GM21447 (cell line): ENCODE data around the gene PRPSAP1.

Experiments
- ATAC-seq: cut with Tn5 transposase; IDR thresholded peaks from one replicate; pipeline ENCODE4 v1.9.1; 2021; ENCODE audit not compliant: unreplicated experiment

The PRPSAP1 gene, protein sequence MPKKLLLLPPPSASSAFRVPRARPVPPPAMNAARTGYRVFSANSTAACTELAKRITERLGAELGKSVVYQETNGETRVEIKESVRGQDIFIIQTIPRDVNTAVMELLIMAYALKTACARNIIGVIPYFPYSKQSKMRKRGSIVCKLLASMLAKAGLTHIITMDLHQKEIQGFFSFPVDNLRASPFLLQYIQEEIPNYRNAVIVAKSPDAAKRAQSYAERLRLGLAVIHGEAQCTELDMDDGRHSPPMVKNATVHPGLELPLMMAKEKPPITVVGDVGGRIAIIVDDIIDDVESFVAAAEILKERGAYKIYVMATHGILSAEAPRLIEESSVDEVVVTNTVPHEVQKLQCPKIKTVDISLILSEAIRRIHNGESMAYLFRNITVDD

DNA sequence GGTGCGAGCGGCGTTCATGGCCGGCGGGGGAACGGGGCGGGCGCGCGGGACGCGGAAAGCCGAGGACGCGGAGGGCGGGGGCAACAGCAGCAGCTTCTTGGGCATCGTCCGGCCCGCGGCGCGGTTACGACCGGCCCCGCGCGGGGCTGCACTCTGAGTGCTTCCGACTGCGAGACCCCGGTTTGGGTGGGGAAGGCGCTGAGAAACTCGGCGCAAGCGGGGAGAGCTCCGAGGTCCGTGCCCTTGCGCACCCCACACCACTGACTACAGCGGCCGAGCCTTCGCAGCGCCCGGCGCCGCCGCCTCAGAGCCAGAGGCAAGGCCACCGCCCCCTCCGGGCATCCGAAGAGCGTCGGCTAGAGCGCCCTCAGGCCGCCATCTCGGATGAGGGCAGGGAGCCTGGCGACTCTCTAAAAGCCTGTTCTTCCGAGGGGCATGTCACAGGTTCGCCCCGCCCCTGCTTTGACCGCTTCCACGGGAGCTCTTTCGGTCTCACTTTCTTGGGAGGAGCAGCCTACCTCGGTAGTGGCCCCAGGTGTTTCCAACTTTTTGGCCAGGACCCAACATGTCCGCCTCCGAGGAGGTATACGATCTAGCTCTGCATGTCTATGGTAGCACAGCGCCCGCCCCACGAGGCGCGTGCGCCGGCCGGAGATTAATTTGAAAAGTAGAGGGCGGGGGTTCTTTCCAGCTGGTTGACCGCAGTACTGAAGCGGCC is at the start of gene PRPSAP1:
Gene PRPSAP1 (minus strand): TSS at position 318 of the 718 bp plus-strand sequence. CDS start 213 bp downstream, at position 105.
- ATAC-seq: peak; percentile 79

DNA sequence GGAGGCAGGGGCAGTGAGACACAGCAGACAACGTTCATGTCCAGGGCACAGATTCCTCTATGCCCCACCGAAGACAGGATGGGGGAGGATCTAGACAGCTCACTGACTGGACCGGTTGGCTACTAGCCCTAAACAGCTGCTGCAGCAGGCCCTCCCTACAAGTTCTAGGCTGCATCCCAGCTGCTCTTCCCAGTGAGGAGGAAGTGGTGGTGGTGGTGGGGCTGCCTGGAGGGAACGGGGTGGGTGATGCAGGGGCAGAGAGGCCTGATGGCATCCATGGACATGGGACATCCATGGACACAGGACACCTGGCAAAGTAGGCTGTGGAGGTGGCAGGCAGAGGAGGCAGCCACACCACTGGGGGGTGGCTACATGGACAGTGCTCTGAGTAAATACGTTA is 49.0 kb upstream of the PRPSAP1 start:
- no peak for ATAC-seq

GRCh38 chr17:76399175-76400172 is 45.8 kb upstream of the PRPSAP1 start:
- ATAC-seq: no peak

DNA sequence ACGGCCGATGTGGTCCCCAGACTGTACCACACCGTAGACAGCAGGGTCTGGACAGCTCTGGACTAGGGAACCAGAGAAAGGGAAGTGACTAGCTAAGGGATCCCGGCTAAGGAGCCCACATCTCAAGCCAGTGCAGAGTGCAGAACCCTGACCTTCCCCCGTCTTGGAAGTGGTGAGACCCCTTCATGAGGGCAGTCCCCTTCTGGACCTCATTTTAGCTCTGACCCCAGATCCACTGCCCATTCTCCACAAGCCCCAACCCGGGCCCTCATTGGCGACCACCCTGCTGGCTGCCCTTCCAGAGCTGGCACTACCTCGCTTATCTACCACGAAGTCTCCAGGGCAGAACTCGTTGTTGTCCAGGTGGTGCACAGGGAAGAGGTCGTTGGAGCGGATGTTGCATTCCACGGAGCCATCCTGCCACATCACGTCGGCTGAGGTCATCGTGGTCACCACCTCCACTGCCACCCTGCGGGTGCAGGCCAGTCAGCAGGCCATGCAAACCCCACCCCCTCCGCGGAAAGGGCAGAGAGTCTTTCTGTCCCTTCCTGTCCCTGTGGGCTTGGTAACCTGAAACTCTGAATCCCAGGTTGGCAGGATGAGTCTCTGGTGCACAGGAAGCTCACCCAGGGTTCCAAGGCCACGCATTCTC is 44.9 kb upstream of the PRPSAP1 start:
- ATAC-seq: no peak

GRCh38 chr17:76397687-76398522 is 44.2 kb upstream of the PRPSAP1 start:
- no peak for ATAC-seq

- no peak for ATAC-seq
These were observed 43.5 kb upstream of the PRPSAP1 start for GRCh38 chr17:76397184-76397583.

DNA sequence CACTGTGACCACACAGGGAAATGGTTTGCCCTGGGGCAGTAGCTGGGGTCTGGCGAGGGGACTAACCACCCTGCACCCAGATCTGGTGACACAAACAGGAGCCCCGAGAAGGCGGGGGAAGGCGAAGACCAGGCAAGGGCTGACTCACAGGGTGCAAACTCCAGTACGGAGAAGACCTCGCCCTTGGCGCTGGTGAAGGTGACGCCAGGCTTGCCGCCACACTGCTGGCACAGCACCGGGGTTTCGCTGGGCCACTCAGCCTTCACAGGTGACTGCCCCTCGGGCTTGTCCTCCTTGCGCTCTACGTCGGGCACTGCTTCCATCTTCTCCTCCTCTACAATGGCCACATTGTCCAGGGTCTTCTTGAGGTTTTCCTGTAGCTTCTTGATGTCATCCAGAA is 42.3 kb upstream of the PRPSAP1 start:
- no peak for ATAC-seq

DNA sequence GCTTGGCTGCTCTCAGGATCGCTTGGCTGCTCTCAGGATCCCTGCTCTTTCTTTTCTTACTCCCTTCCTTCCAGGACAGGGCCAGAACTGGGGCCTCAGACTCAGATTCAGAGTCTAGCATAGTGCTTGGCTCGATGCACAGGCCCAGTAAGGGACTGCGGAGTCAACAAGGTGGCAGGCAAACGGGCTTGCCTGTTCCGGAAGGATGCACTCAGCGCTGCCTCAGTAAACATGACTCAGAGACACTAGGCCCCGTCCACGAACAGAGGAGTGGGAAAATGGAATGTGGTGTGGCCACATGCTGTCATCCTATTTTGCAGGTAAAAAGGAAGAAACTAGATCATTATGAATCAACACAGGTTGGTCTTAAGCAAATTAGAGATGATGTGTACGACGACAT is 40.5 kb upstream of the PRPSAP1 start:
- no peak for ATAC-seq

- no peak for ATAC-seq
These were observed 37.5 kb upstream of the PRPSAP1 start for GRCh38 chr17:76391200-76391715.

DNA sequence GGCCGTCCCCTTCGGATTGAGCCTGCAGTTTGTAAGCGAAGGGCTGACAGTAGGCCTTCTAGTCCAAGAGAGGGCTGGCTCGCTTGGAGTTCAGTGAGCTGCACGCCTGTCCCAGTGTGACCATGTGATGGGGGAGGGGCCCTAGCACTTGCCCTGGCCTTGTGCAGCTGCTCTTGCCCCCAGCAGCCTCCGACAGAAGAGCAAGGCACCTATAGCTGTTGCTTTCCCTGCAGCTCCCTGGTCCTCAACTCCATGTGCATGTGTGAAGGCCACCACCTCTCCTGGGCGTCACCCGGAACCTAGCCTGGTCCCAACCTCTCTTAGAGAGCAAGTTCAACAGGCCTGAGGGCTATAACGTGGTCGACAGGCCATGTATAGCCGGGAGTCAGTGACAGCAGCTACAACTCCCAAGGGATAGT is 36.3 kb upstream of the PRPSAP1 start:
- no peak for ATAC-seq

DNA sequence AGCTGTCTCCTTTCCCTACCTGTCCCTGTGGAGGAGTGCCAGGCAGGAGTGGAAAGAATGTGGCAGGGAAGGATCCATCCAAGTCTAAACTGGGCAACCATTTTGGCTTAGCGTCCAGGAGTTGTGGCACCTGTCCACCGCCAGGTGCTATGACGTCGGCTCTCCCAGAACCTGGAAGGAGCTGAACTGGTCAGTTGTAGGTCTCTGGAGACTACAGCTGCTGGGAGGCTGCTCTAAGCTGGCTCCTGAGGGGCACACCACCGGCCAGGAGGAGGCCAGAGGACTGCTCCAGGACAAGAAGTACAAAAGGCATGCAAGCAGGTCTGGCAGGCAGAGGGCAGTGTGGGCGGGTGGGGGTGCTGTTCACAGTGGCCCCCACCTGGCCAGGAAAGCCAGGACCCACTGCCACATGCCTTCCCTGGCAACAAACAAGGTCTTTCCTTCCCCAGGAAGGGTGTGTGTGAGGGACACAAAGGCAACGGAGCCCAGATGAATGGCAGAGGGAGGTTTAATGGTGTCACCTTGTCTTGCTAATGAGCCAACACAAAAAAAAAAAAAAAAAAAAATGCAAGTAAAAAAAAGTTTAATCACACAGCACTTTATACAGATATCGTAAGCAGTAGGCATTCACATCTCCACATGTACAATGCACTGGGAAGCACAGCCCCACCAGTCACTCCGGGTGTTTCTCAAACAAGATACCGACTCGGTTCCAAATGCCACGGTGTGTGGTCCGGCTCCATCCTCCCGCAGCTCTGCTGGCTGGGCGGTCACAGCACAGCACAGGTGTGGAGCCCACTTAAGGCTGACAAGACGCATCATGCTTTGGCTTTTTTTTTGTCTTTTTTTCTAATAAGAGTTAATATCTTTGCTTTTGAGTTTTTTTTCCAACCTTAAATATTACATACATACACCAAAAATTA is 35.5 kb upstream of the PRPSAP1 start:
- ATAC-seq: no peak

DNA sequence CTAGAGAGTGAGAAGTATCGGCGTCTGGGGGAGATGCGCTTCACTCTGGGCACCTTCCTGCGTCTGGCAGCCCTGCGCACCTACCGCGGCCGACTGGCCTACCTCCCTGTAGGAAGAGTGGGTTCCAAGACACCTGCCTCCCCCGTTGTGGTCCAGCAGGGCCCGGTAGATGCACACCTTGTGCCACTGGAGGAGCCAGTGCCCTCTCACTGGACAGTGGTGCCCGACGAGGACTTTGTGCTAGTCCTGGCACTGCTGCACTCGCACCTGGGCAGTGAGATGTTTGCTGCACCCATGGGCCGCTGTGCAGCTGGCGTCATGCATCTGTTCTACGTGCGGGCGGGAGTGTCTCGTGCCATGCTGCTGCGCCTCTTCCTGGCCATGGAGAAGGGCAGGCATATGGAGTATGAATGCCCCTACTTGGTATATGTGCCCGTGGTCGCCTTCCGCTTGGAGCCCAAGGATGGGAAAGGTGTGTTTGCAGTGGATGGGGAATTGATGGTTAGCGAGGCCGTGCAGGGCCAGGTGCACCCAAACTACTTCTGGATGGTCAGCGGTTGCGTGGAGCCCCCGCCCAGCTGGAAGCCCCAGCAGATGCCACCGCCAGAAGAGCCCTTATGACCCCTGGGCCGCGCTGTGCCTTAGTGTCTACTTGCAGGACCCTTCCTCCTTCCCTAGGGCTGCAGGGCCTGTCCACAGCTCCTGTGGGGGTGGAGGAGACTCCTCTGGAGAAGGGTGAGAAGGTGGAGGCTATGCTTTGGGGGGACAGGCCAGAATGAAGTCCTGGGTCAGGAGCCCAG is 33.5 kb upstream of the PRPSAP1 start:
- ATAC-seq: no peak

DNA sequence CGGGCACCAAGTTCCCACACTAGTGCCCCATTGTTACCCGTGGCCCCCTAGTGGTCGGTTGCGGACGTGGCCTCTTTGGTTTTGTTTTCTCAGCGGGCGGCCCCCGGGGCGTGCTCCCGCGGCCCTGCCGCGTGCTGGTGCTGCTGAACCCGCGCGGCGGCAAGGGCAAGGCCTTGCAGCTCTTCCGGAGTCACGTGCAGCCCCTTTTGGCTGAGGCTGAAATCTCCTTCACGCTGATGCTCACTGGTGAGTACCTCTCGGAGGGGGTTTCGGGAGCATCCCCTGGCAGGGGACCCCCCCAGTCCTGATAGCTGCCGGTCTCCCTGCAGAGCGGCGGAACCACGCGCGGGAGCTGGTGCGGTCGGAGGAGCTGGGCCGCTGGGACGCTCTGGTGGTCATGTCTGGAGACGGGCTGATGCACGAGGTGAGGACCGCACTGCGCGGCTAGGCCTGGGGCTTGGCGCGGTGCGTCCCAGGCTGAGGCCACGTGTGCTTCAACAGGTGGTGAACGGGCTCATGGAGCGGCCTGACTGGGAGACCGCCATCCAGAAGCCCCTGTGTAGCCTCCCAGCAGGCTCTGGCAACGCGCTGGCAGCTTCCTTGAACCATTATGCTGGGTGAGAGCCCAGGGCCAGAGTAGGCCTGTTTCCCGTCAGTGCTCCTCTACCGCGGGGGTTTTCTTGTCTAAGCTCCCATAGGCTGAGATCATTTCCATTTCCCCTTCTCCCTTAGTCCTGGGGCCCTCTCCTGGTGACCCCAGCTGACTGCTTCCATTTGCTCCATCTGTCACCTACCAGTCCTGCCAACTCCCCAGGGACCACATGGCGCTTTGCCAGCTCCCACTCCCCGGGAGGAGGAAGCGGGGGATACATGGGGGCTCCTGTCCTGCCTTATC is 32.4 kb upstream of the PRPSAP1 start:
- ATAC-seq: no peak

DNA sequence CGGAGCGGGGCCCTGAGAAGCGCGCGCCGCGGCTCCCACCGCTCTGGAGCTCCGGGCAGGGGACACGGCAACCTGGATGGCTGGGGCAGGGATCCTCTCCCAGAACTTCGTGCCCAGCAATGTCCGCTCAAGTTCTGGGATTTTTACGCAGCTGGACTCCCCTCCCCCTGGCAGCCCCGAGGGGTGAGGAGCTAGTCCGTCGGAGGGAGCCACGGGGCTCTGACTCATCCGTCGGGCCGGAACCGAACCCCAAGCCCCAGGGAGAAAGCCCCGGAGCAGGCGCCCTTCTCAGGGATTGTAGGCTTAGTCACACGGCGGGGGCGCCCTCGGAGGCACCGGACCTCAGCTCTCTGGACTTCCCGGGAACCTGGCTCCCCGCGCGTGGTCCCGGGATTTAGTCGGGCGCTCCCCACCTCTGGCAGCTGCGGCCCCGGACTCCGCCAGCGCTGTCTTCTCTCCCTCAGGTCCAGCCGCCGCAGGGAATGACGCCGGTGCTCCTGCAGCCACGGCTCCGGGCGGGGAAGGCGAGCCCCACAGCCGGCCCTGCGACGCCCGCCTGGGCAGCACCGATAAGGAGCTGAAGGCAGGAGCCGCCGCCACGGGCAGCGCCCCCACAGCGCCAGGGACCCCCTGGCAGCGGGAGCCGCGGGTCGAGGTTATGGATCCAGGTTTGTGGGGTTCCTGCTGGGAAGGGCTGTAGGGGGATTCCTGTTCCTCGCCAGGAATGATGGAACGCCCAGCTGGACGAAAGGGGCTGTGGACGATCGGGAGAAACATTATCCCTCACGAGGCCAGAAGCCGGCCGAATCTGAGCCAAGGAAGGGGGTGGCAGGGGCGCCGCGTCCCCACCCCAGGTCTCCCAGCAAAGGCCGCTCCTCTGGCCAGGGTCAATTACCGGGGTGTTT is 31.5 kb upstream of the PRPSAP1 start:
- ATAC-seq: no peak

DNA sequence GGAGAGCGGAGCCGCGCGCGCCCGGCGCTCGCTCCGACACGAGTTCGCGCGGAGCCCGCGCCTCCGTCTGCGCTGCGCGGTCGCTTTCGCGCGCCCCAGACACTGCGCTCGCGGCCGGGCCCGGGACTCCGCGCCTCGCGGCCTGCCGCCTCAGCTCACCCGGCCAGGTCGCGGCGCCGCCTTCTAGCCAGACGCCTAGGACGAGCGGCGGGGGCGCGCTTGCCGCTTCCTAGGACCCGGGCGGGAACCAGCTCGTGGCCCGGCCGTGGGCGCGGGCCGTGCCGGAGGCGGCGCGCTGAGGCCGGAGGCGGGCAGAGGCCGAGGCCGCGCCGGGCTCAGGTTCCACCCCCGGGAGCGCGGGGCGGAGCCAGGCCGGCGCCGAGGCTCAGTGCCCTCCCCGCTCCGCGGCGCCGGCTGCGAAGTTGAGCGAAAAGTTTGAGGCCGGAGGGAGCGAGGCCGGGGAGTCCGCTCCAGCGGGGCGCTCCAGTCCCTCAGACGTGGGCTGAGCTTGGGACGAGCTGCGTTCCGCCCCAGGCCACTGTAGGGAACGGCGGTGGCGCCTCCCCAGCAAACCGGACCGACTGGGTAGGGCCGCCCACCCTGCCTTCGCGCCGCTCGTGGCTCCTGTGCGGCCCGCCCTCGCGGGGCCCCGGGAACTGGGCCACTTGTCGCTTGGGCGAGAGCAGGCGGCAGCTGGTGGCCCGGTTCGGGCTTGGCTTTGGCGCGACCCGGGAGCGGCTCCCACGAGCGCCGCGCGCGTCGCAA is 30.7 kb upstream of the PRPSAP1 start, which contains the start of gene SPHK1:
Gene SPHK1 (plus strand): TSS at position 388 of the 765 bp plus-strand sequence. CDS start 1,036 bp downstream, outside the sequence.
- ATAC-seq: peak; percentile 49
